ENCODE data around the gene DNAJC5.
"Not testable (repeated sequence)": the region's sequence is repeated elsewhere in the genome, so short reads cannot be mapped to it uniquely, and the experiment has no call there.

DNAJC5 gene

GRCh38 chr20:63894358-63895201, at the start of gene DNAJC5:
TSS of gene DNAJC5 (plus strand) at chr20:63895126. CDS start at chr20:63928346, 33,220 bp downstream.
- peaks cover 32% of the 10 kb centered on the region for H3K36me3 Mint-ChIP-seq
- H3K4me1 Mint-ChIP-seq, result peaks cover 43% of the 10 kb centered on the region
- CTCF ChIA-PET, result interaction anchor here (1.0 kb wide), 1 partner anchor 86 kb away, joined by 3 read pairs; the partner anchor contains the start of gene PRPF6
- H3K27me3 Mint-ChIP-seq, result no peaks in the 10 kb centered on the region
- DNase-seq, result peak; percentile 97
- H3K27ac Mint-ChIP-seq, result peak within 1 kb of the TSS; percentile 98
- no peaks in the 10 kb centered on the region for H3K9me3 Mint-ChIP-seq
- peak within 1 kb of the TSS; percentile 97 for H3K4me3 Mint-ChIP-seq

GRCh38 chr20:63846128-63846771, 48.7 kb upstream of the DNAJC5 start:
- no peak for DNase-seq
- Mint-ChIP-seq H3K36me3 (no peaks in the 10 kb centered on the region), H3K27me3 (peaks cover 17% of the 10 kb centered on the region), H3K4me1 (peaks cover 43% of the 10 kb centered on the region), H3K27ac (no peak overlapping the region), H3K9me3 (no peaks in the 10 kb centered on the region), H3K4me3 (no peak overlapping the region)
- CTCF ChIA-PET, result no interaction called here

GRCh38 chr20:63846888-63847236, 48.1 kb upstream of the DNAJC5 start:
- no peak overlapping the region for H3K27ac Mint-ChIP-seq
- no peak for DNase-seq
- H3K4me1 Mint-ChIP-seq, result peaks cover 43% of the 10 kb centered on the region
- no peaks in the 10 kb centered on the region for H3K36me3 Mint-ChIP-seq
- H3K9me3 Mint-ChIP-seq, result no peaks in the 10 kb centered on the region
- CTCF ChIA-PET, result no interaction called here
- H3K4me3 Mint-ChIP-seq, result no peak overlapping the region
- H3K27me3 Mint-ChIP-seq, result peaks cover 22% of the 10 kb centered on the region

- no peak overlapping the region for H3K27ac Mint-ChIP-seq
- no peaks in the 10 kb centered on the region for H3K36me3 Mint-ChIP-seq
- DNase-seq, result no peak
- peaks cover 40% of the 10 kb centered on the region for H3K4me1 Mint-ChIP-seq
- CTCF ChIA-PET, result no interaction called here
- H3K4me3 Mint-ChIP-seq, result no peak overlapping the region
- no peaks in the 10 kb centered on the region for H3K9me3 Mint-ChIP-seq
- peaks cover 27% of the 10 kb centered on the region for H3K27me3 Mint-ChIP-seq
Observed at GRCh38 chr20:63847237-63848002, 47.5 kb upstream of the DNAJC5 start.

- Mint-ChIP-seq H3K36me3 (no peaks in the 10 kb centered on the region), H3K27ac (no peak overlapping the region), H3K27me3 (peaks cover 31% of the 10 kb centered on the region), H3K4me1 (peaks cover 34% of the 10 kb centered on the region), H3K4me3 (no peak overlapping the region), H3K9me3 (no peaks in the 10 kb centered on the region)
- DNase-seq, result no peak
- CTCF ChIA-PET, result no interaction called here
Observed at GRCh38 chr20:63848003-63848911, 46.7 kb upstream of the DNAJC5 start.

- no peak overlapping the region for H3K4me3 Mint-ChIP-seq
- H3K27ac Mint-ChIP-seq, result no peak overlapping the region
Observed at GRCh38 chr20:63850689-63851547, 44.0 kb upstream of the DNAJC5 start.

GRCh38 chr20:63851548-63851943, 43.4 kb upstream of the DNAJC5 start:
- H3K27me3 Mint-ChIP-seq, result peaks cover 46% of the 10 kb centered on the region
- CTCF ChIA-PET, H3K4me1 Mint-ChIP-seq, H3K9me3 Mint-ChIP-seq, DNase-seq, H3K36me3 Mint-ChIP-seq, H3K4me3 Mint-ChIP-seq, H3K27ac Mint-ChIP-seq: not testable (repeated sequence)

More at GRCh38 chr20:63850689-63851547, 44.0 kb upstream of the DNAJC5 start:
- peaks cover 11% of the 10 kb centered on the region for H3K4me1 Mint-ChIP-seq
- H3K9me3 Mint-ChIP-seq, result no peaks in the 10 kb centered on the region
- H3K27me3 Mint-ChIP-seq, result peaks cover 41% of the 10 kb centered on the region
- CTCF ChIA-PET, result no interaction called here
- DNase-seq, result peak; percentile 47
- no peaks in the 10 kb centered on the region for H3K36me3 Mint-ChIP-seq

- H3K27ac Mint-ChIP-seq, CTCF ChIA-PET, H3K36me3 Mint-ChIP-seq, DNase-seq, H3K4me3 Mint-ChIP-seq, H3K9me3 Mint-ChIP-seq: not testable (repeated sequence)
- H3K4me1 Mint-ChIP-seq, result peaks cover 21% of the 10 kb centered on the region
- peaks cover 65% of the 10 kb centered on the region for H3K27me3 Mint-ChIP-seq
Observed at GRCh38 chr20:63853733-63854068, 41.2 kb upstream of the DNAJC5 start.

GRCh38 chr20:63854069-63854765, 40.7 kb upstream of the DNAJC5 start:
- Mint-ChIP-seq H3K4me3 (no peak overlapping the region), H3K4me1 (peaks cover 26% of the 10 kb centered on the region), H3K36me3 (no peaks in the 10 kb centered on the region), H3K27ac (no peak overlapping the region), H3K9me3 (no peaks in the 10 kb centered on the region), H3K27me3 (peaks cover 67% of the 10 kb centered on the region)
- CTCF ChIA-PET, result interaction anchor here (1.5 kb wide), 1 partner anchor 10 kb away, joined by 5 read pairs; no protein-coding TSS in a partner anchor
- DNase-seq, result no peak

- peaks cover 64% of the 10 kb centered on the region for H3K27me3 Mint-ChIP-seq
- H3K36me3 Mint-ChIP-seq, result no peaks in the 10 kb centered on the region
- H3K4me3 Mint-ChIP-seq, result no peak overlapping the region
- H3K4me1 Mint-ChIP-seq, result peaks cover 31% of the 10 kb centered on the region
- no peaks in the 10 kb centered on the region for H3K9me3 Mint-ChIP-seq
- CTCF ChIA-PET, result interaction anchor here (1.5 kb wide), 1 partner anchor 9 kb away, joined by 5 read pairs; no protein-coding TSS in a partner anchor
- no peak overlapping the region for H3K27ac Mint-ChIP-seq
- no peak for DNase-seq
Observed at GRCh38 chr20:63854766-63855362, 40.1 kb upstream of the DNAJC5 start.

GRCh38 chr20:63855363-63856097, 39.4 kb upstream of the DNAJC5 start:
- H3K27ac Mint-ChIP-seq, result no peak overlapping the region
- H3K27me3 Mint-ChIP-seq, result peaks cover 58% of the 10 kb centered on the region
- H3K4me1 Mint-ChIP-seq, result peaks cover 30% of the 10 kb centered on the region
- no peak for DNase-seq
- no peak overlapping the region for H3K4me3 Mint-ChIP-seq
- CTCF ChIA-PET, result interaction anchor here (1.5 kb wide), 1 partner anchor 9 kb away, joined by 5 read pairs; no protein-coding TSS in a partner anchor
- H3K9me3 Mint-ChIP-seq, result no peaks in the 10 kb centered on the region
- H3K36me3 Mint-ChIP-seq, result peaks cover under 1% of the 10 kb centered on the region

GRCh38 chr20:63856098-63856511, 38.8 kb upstream of the DNAJC5 start:
- no peak overlapping the region for H3K4me3 Mint-ChIP-seq
- H3K36me3 Mint-ChIP-seq, result peaks cover 6% of the 10 kb centered on the region
- H3K27me3 Mint-ChIP-seq, result peaks cover 52% of the 10 kb centered on the region
- CTCF ChIA-PET, result no interaction called here
- no peaks in the 10 kb centered on the region for H3K9me3 Mint-ChIP-seq
- no peak overlapping the region for H3K27ac Mint-ChIP-seq
- DNase-seq, result no peak
- peaks cover 26% of the 10 kb centered on the region for H3K4me1 Mint-ChIP-seq
